Ascending aorta (tissue), 2 donors: ENCODE measurements around the gene RASGRF2. TPM values are rescaled to one million over a fixed set of nuclear protein-coding genes. Genes with fewer than 3 reads are reported as not detected.

ENCODE experiments used
- DNase-seq, 2 donors: peaks; one replicate each; pipeline ENCODE4 v3.0.0-alpha.2; 2019; ENCODE audit warnings: low spot score in 2 of 2
- H3K27ac ChIP-seq, 2 donors: fragments of 200-600 bp; sonication (generic); one replicate each; pipeline ENCODE4 v1.5.1; 2016 to 2017; ENCODE audit warnings: mild to moderate bottlenecking in 1 of 2
- H3K27me3 ChIP-seq: fragments of 200-600 bp; sonication (generic); one replicate; pipeline ENCODE4 v1.5.1; 2017
- H3K36me3 ChIP-seq, 2 donors: fragments of 200-600 bp; sonication (generic); one replicate each; pipeline ENCODE4 v1.5.1; 2016
- H3K4me1 ChIP-seq, 2 donors: fragments of 200-600 bp; sonication (generic); one replicate each; pipeline ENCODE4 v1.5.1; 2016 to 2017; ENCODE audit warnings: mild to moderate bottlenecking in 1 of 2
- H3K4me3 ChIP-seq, 2 donors: fragments of 200-600 bp; sonication (generic); one replicate each; pipeline ENCODE4 v1.5.1; 2016 to 2017; ENCODE audit warnings: mild to moderate bottlenecking in 1 of 2
- H3K9me3 ChIP-seq, 2 donors: fragments of 200-600 bp; sonication (generic); one replicate each; pipeline ENCODE4 v1.5.1; 2016
- intact Hi-C: fragments of 100-400 bp; cut with DNase I; formaldehyde crosslinking; loops from one replicate; pipeline ENCODE4 v1.15.1; 2023
- total RNA-seq: library from RNA; depleted of rRNA; stranded (reverse); fragments of >200 nt; gene quantifications from one replicate; pipeline ENCODE4 v1.1.0, GENCODE V29; 2016
- TF ChIP-seq, protein P1 (sequence below), 3 experiments: fragments of 200-600 bp in 2 of 3; fragments of 450-650 bp in 1 of 3; sonication (generic) in 2 of 3; IDR thresholded peaks; one replicate each; pipeline ENCODE4 v1.5.1; 2016 to 2019; ENCODE audit warnings: antibody characterized with exemption in 3 of 3, mild to moderate bottlenecking in 1 of 3, moderate library complexity in 1 of 3

Gene RASGRF2
- total RNA-seq, 1 donor from 2014 or later: 16.9 TPM

DNA sequence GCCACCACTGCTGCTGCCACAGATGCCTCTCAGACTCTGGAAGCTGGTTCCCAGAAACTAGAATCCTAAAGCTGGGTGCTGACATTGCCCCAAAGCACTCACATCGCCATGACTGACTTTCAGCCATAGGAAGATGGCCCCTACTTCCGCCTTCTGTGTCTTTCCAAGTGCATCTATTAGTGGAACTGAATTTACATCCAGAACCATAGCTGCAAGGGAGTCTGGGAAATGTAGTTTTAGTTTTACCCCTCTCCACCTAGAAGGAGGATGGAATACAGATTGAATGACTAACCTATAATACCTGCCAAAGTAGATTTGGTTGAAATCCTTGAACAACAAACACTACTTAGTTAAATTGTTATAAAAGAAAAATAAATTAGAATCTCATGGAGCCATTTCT lies 118.8 kb downstream of the RASGRF2 start:
- Histone ChIP-seq H3K9me3 (peaks cover 0 to 4% of the 10 kb centered on the region in 2 donors), H3K4me1 (no peaks in the 10 kb centered on the region), H3K27me3 (no peaks in the 10 kb centered on the region), H3K4me3 (no peak overlapping the region), H3K36me3 (no peaks in the 10 kb centered on the region), H3K27ac (no peak overlapping the region)
- TF ChIP-seq, protein P1, sequence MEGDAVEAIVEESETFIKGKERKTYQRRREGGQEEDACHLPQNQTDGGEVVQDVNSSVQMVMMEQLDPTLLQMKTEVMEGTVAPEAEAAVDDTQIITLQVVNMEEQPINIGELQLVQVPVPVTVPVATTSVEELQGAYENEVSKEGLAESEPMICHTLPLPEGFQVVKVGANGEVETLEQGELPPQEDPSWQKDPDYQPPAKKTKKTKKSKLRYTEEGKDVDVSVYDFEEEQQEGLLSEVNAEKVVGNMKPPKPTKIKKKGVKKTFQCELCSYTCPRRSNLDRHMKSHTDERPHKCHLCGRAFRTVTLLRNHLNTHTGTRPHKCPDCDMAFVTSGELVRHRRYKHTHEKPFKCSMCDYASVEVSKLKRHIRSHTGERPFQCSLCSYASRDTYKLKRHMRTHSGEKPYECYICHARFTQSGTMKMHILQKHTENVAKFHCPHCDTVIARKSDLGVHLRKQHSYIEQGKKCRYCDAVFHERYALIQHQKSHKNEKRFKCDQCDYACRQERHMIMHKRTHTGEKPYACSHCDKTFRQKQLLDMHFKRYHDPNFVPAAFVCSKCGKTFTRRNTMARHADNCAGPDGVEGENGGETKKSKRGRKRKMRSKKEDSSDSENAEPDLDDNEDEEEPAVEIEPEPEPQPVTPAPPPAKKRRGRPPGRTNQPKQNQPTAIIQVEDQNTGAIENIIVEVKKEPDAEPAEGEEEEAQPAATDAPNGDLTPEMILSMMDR (IDR thresholded peaks at IDR 0.05): no peak
- no peak for DNase-seq
- intact Hi-C loops: no loop called here

DNA sequence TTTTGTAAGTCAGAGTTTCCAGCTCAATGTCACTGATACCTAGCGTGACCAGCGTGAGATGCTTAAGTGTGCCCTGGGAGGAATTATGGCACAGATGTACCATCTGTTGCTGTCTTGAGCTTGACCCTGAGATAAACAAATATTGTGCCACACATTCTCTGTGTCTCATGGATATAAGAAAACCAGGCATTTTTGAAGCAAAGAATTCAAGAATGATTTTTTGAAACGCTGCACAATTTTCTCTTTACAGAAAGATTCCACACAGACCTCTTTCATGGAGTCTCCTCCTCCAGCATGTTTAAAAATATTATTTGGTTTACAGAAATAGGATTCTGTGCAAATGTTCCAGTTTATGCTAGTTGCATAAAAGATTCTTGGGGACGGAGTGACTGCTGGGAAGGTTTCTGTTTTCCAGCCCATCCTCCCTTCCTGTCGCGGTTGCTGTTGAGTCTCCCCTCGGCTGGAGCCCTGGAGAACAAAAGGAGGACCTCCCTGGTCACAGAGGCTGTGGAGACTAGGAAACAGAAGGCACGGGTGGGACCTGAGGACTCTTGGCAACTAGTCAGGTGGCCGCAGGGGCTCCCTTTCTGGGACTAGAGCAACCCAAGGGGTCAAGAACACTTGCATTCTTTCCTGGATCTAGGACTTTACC lies 120.8 kb downstream of the RASGRF2 start:
- H3K27ac ChIP-seq: no peak overlapping the region
- H3K27me3 ChIP-seq: no peaks in the 10 kb centered on the region
- TF ChIP-seq, protein P1 (IDR thresholded peaks at IDR 0.05): no peak
- H3K4me3 ChIP-seq: no peak overlapping the region
- no peak for DNase-seq
- H3K4me1 ChIP-seq: no peaks in the 10 kb centered on the region
- peaks cover 0 to 4% of the 10 kb centered on the region in 2 donors for H3K9me3 ChIP-seq
- H3K36me3 ChIP-seq: no peaks in the 10 kb centered on the region
- intact Hi-C loops: no loop called here

DNA sequence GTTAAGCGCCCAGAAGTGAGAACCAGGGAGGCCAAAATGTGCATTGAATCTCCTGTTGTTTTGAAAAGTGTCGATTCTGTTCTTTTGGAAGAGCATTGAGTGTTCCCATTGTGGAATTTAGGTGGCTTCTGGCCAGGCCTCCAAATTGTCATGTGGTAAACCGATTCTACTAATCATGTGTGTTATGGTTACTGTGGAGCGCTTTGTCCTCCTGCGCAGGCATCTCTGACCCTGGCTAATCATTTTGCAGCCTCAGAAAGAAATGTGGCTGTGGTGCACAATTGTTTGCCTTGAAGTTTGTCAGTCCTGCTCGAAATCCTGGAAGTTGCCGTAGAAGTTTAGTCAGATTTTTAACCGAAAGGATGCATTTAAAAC lies 121.3 kb downstream of the RASGRF2 start:
- DNase-seq: no peak
- H3K27ac ChIP-seq: no peak overlapping the region
- no peaks in the 10 kb centered on the region for H3K27me3 ChIP-seq
- peaks cover 0 to 4% of the 10 kb centered on the region in 2 donors for H3K9me3 ChIP-seq
- H3K36me3 ChIP-seq: no peaks in the 10 kb centered on the region
- intact Hi-C loops: no loop called here
- TF ChIP-seq, protein P1 (IDR thresholded peaks at IDR 0.05): no peak
- no peaks in the 10 kb centered on the region for H3K4me1 ChIP-seq
- no peak overlapping the region for H3K4me3 ChIP-seq

DNA sequence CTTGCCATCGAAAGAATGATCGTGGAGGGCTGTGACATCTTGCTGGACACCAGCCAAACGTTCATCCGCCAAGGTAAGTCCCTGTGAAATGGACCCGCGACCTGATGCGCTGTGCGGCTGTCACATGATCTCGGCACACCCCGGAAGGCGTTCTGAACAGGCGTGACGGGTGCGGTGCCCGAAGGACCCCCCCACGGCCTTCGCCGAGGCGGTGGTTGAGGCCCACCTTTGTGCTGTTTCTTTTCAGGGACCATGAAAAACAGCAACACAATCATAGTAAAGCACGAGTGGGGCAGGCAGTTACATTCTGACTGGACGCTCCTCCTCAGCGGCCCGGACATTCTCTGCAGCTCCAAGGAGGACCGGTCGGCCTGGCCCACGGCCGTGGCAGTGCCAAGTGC lies 126.7 kb downstream of the RASGRF2 start:
- intact Hi-C loops: no loop called here
- Histone ChIP-seq H3K4me1 (no peaks in the 10 kb centered on the region), H3K27me3 (no peaks in the 10 kb centered on the region), H3K36me3 (no peaks in the 10 kb centered on the region), H3K27ac (no peak overlapping the region), H3K9me3 (no peaks in the 10 kb centered on the region), H3K4me3 (no peak overlapping the region)
- TF ChIP-seq, protein P1 (IDR thresholded peaks at IDR 0.05): no peak
- no peak for DNase-seq

DNA sequence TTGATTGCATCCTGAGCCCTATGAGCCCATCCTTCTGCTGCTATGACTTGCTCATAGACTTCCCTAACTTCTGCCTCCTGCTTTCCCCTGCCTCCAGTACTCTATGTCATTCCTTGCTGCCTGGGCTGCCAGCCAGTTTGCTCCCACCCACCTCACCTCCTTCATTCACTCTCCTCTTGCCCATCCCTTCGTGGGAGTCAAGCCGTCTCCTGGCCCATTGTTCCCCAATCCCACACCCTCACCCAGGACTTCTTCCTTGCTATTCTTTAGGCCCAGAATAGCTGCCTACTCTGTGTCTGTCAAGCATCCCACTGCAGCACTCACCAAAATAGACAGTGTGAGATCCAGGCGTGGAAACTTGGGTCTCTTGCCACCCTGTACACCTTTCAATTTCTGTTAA lies 131.0 kb downstream of the RASGRF2 start:
- TF ChIP-seq, protein P1 (IDR thresholded peaks at IDR 0.05): no peak
- Histone ChIP-seq H3K4me3 (no peak overlapping the region), H3K27me3 (no peaks in the 10 kb centered on the region), H3K36me3 (no peaks in the 10 kb centered on the region), H3K27ac (no peak overlapping the region), H3K9me3 (no peaks in the 10 kb centered on the region), H3K4me1 (no peaks in the 10 kb centered on the region)
- intact Hi-C loops: no loop called here
- no peak for DNase-seq
